NCI-H524 (cell line): Measurements from ENCODE around the gene ZNF630.
"Not testable (repeated sequence)": the region's sequence is repeated elsewhere in the genome, so short reads cannot be mapped to it uniquely, and the experiment has no call there.

ENCODE experiments used
- DNase-seq, 2 experiments: peaks; one replicate each; lab custom pipeline; 2025; lab: John Stamatoyannopoulos, UW

Gene ZNF630

GRCh38 chrX:48071064-48071985 lies at the start of gene ZNF630:
Gene ZNF630, minus strand, starts transcription at chrX:48071640. Its CDS starts 4,754 bp downstream, at chrX:48066886.
- peak; percentile 61 to 78 for DNase-seq

- no peak for DNase-seq
Observed at GRCh38 chrX:48107717-48108116, 36.3 kb upstream of the ZNF630 start.

- DNase-seq, result no peak
Observed at GRCh38 chrX:48102874-48103374, 31.5 kb upstream of the ZNF630 start.

GRCh38 chrX:48101443-48101842 lies 30.0 kb upstream of the ZNF630 start:
- DNase-seq, result no peak

GRCh38 chrX:48092558-48092957 lies 21.1 kb upstream of the ZNF630 start:
- peak; percentile 91 to 95 for DNase-seq

- DNase-seq, result peak in 1 of 2 experiments; percentile 48
Observed at GRCh38 chrX:48090123-48090522, 18.7 kb upstream of the ZNF630 start.

- DNase-seq, result no peak
Observed at GRCh38 chrX:48086082-48086481, 14.6 kb upstream of the ZNF630 start.

GRCh38 chrX:48083706-48084105 lies 12.3 kb upstream of the ZNF630 start:
- DNase-seq, result peak in 1 of 2 experiments; percentile 50

- peak; percentile 62 to 81 for DNase-seq
Observed at GRCh38 chrX:48083212-48083611, 11.8 kb upstream of the ZNF630 start.

GRCh38 chrX:48076343-48076742 lies 4.9 kb upstream of the ZNF630 start:
- no peak for DNase-seq

GRCh38 chrX:48071986-48072605 lies 656 bp upstream of the ZNF630 start:
- no peak for DNase-seq

GRCh38 chrX:48068096-48068887 lies 3.1 kb downstream of the ZNF630 start:
- no peak for DNase-seq

- no peak for DNase-seq
Observed at GRCh38 chrX:48064261-48064660, 7.2 kb downstream of the ZNF630 start.

GRCh38 chrX:48059296-48059639 lies 12.2 kb downstream of the ZNF630 start:
- no peak for DNase-seq

GRCh38 chrX:48058621-48059295 lies 12.7 kb downstream of the ZNF630 start:
- DNase-seq, result no peak

- no peak for DNase-seq
Observed at GRCh38 chrX:48046846-48047245, 24.6 kb downstream of the ZNF630 start.

GRCh38 chrX:48045410-48046311 lies 25.8 kb downstream of the ZNF630 start:
- DNase-seq, result no peak

- no peak for DNase-seq
Observed at GRCh38 chrX:48043056-48043455, 28.4 kb downstream of the ZNF630 start.

GRCh38 chrX:48035891-48036290 lies 35.5 kb downstream of the ZNF630 start:
- no peak for DNase-seq

- not testable (repeated sequence) for DNase-seq
Observed at GRCh38 chrX:48030641-48031173, 40.7 kb downstream of the ZNF630 start.
